Endodermal cell (in vitro differentiated cells): ENCODE results near the gene ACTG2. TPM values are rescaled to one million over a fixed set of nuclear protein-coding genes. Genes with fewer than 3 reads are reported as not detected.
A peak's percentile ranks its signal among the peaks of the same experiment; 100 is the strongest.

ENCODE experiments used
- DNase-seq: peaks from one replicate; pipeline ENCODE4 v3.0.0-alpha.2; 2017
- H3K27ac ChIP-seq: 2 replicates; pipeline ENCODE4 v1.5.1; 2013; ENCODE audit warnings: mild to moderate bottlenecking, low read depth, low read length, moderate library complexity
- H3K27me3 ChIP-seq: 2 replicates; pipeline ENCODE4 v1.6.1; 2013; ENCODE audit warnings: mild to moderate bottlenecking, low read length, moderate library complexity; ENCODE audit not compliant: insufficient read depth, control insufficient read depth, poor library complexity, severe bottlenecking
- H3K36me3 ChIP-seq: 2 replicates; pipeline ENCODE4 v1.7.0; 2013; ENCODE audit warnings: mild to moderate bottlenecking, low read length, moderate library complexity; ENCODE audit not compliant: control insufficient read depth, insufficient read depth
- H3K4me1 ChIP-seq: one replicate; pipeline ENCODE4 v1.7.0; 2013; ENCODE audit warnings: low read length; ENCODE audit not compliant: control insufficient read depth, insufficient read depth
- H3K4me3 ChIP-seq: 2 replicates; pipeline ENCODE4 v1.5.1; 2013; ENCODE audit warnings: mild to moderate bottlenecking, low read length, moderate library complexity
- H3K9ac ChIP-seq: 2 replicates; pipeline ENCODE4 v1.6.1; 2013; ENCODE audit warnings: mild to moderate bottlenecking, low read length, moderate library complexity; ENCODE audit not compliant: poor library complexity, severe bottlenecking; ENCODE audit errors: extremely low read depth
- H3K9me3 ChIP-seq: 2 replicates; pipeline ENCODE4 v1.6.1; 2013; ENCODE audit warnings: mild to moderate bottlenecking, low read length, moderate library complexity; ENCODE audit not compliant: control insufficient read depth
- H3K27ac Mint-ChIP-seq: 2 replicates; pipeline ENCODE4 v1.8.0; 2020; ENCODE audit warnings: mixed read lengths
- H3K27me3 Mint-ChIP-seq: 2 replicates; pipeline ENCODE4 v1.8.0; 2021; ENCODE audit warnings: mild to moderate bottlenecking, mixed read lengths; ENCODE audit not compliant: insufficient read depth
- H3K36me3 Mint-ChIP-seq: 2 replicates; pipeline ENCODE4 v1.8.0; 2020; ENCODE audit warnings: low read depth, mixed read lengths
- H3K4me1 Mint-ChIP-seq: 2 replicates; pipeline ENCODE4 v1.8.0; 2020; ENCODE audit warnings: mixed read lengths
- H3K4me3 Mint-ChIP-seq: 2 replicates; pipeline ENCODE4 v1.8.0; 2020; ENCODE audit warnings: mild to moderate bottlenecking, moderate library complexity, mixed read lengths
- H3K9me3 Mint-ChIP-seq: 2 replicates; pipeline ENCODE4 v1.8.0; 2020; ENCODE audit warnings: mild to moderate bottlenecking, mixed read lengths
- CTCF ChIP-seq: fragments of 200-600 bp; sonication (generic); conservative IDR thresholded peaks from 2 replicates; pipeline ENCODE4 v1.5.0; 2021; ENCODE audit warnings: antibody characterized with exemption, mild to moderate bottlenecking
- whole genome bisulfite sequencing, 2 experiments: methylation state at CpG; one replicate each; pipeline versions ENCODE4 v1.1.5 to v1.1.7; 2013; ENCODE audit warnings: missing lambda C conversion rate in 2 of 2, mixed read lengths in 1 of 2; ENCODE audit not compliant: insufficient coverage in 1 of 2, insufficient read length in 1 of 2; 5-methylcytosine and 5-hydroxymethylcytosine counted together
- total RNA-seq, 2 donors: library from RNA; stranded (reverse); fragmentation: NEBNext Ultra II Directional in 1 of 2; extraction: Animal tissue kit (Norgen Biotek cat#: 25700) in 1 of 2; gene quantifications; 2 replicates in 1 of 2; 3 replicates in 1 of 2; pipeline ENCODE4 v1.2.1, GENCODE V29; 2021

Gene ACTG2
- total RNA-seq, 2 donors from 2014 or later: 1.5 to 1.6 TPM

DNA sequence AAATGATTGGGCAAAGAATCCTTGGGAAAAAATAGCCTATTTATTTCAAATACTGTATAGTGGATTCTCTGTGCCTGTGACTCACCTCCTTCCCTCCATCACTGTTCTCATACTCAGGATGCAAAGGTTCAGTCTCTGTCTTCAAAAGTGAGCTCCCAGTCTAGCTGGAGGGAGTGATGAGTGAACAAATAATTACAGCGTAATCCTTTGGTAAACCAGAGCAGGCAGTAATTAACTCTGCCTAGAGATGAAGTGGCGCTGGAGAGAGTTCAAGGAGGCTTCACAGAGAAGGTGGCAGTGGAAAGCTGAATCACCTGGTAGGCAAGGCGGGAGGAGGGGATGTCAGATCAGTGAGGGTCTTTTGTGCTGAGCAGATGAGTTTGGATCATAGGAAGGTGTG is 40.4 kb downstream of the ACTG2 start:
- Mint-ChIP-seq H3K4me1 (peaks cover 7% of the 10 kb centered on the region), H3K27ac (no peak overlapping the region), H3K27me3 (no peaks in the 10 kb centered on the region), H3K4me3 (no peak overlapping the region), H3K9me3 (no peaks in the 10 kb centered on the region), H3K36me3 (peaks cover 10% of the 10 kb centered on the region)
- Histone ChIP-seq H3K9ac (no peak overlapping the region), H3K36me3 (peaks cover 40% of the 10 kb centered on the region), H3K9me3 (no peaks in the 10 kb centered on the region), H3K27ac (no peak overlapping the region), H3K27me3 (no peaks in the 10 kb centered on the region), H3K4me1 (no peaks in the 10 kb centered on the region), H3K4me3 (no peak overlapping the region)
- WGBS, 2 experiments: 96% methylated on average over 3 of the region's 3 CpGs
- TF ChIP-seq CTCF: no peak
- DNase-seq: no peak

DNA sequence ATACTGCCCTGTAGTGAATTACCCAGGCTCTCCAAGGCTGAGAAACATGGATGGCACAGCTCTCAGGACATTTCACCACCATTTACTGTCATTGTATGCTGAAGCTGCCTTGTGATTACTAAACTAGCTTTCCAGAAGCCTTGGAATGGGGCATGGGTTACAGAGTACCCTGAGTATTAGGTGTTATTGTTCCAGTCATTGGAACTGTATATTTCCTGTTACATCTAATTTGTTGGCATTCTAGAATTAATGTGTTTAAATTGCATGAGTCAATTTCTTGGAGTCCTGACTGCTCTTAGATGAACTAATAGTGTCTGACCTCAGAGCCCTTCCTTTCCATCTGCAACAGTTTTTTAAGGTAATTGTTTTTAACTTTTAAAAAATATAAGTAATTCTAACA is 42.8 kb downstream of the ACTG2 start:
- no peaks in the 10 kb centered on the region for H3K27me3 Mint-ChIP-seq
- DNase-seq: no peak
- H3K4me1 ChIP-seq: no peaks in the 10 kb centered on the region
- no peaks in the 10 kb centered on the region for H3K9me3 Mint-ChIP-seq
- no peak overlapping the region for H3K4me3 ChIP-seq
- H3K36me3 Mint-ChIP-seq: peaks cover 13% of the 10 kb centered on the region
- no peak overlapping the region for H3K27ac ChIP-seq
- TF ChIP-seq CTCF: no peak
- no peak overlapping the region for H3K4me3 Mint-ChIP-seq
- no peaks in the 10 kb centered on the region for H3K27me3 ChIP-seq
- H3K4me1 Mint-ChIP-seq: peaks cover 1% of the 10 kb centered on the region
- no peak overlapping the region for H3K27ac Mint-ChIP-seq
- no peaks in the 10 kb centered on the region for H3K9me3 ChIP-seq
- peaks cover 56% of the 10 kb centered on the region for H3K36me3 ChIP-seq
- no peak overlapping the region for H3K9ac ChIP-seq

GRCh38 chr2:73937103-73937885 is 44.5 kb downstream of the ACTG2 start:
- Histone ChIP-seq H3K4me1 (no peaks in the 10 kb centered on the region), H3K9me3 (no peaks in the 10 kb centered on the region), H3K4me3 (no peak overlapping the region), H3K27me3 (no peaks in the 10 kb centered on the region), H3K27ac (no peak overlapping the region), H3K9ac (no peak overlapping the region), H3K36me3 (peaks cover 66% of the 10 kb centered on the region)
- H3K27me3 Mint-ChIP-seq: no peaks in the 10 kb centered on the region
- no peaks in the 10 kb centered on the region for H3K9me3 Mint-ChIP-seq
- peaks cover 18% of the 10 kb centered on the region for H3K36me3 Mint-ChIP-seq
- H3K4me1 Mint-ChIP-seq: peaks cover 6% of the 10 kb centered on the region
- no peak for TF ChIP-seq CTCF
- no peak overlapping the region for H3K4me3 Mint-ChIP-seq
- 89 to 92% methylated on average over 2 to 4 of the region's 4 CpGs for WGBS, 2 experiments
- peak; percentile 26 for DNase-seq
- H3K27ac Mint-ChIP-seq: no peak overlapping the region
